B cell (primary cell): ENCODE results near the gene ORC4. TPM values are rescaled to one million over a fixed set of nuclear protein-coding genes. Genes with fewer than 3 reads are reported as not detected.

Experiments
- ATAC-seq: fragments of 200-7000 bp; cut with Tn5 transposase; one replicate; pipeline ENCODE4 v1.10.0; 2021; ENCODE audit warnings: low read depth, mild to moderate bottlenecking, moderate number of reproducible peaks, moderate library complexity
- CTCF ChIA-PET: fragments of 350-600 bp; sonication (Branson Sonifier 250); formaldehyde crosslinking; loops from one replicate; lab custom pipeline; 2021; ENCODE audit warnings: antibody characterized with exemption, inconsistent platforms; lab: Charles Lee
- POLR2A ChIA-PET: fragments of 350-600 bp; sonication (Branson Sonifier 250); formaldehyde crosslinking; loops from one replicate; lab custom pipeline; 2021; ENCODE audit warnings: antibody characterized with exemption; lab: Charles Lee
- DNase-seq: peaks from one replicate; pipeline ENCODE4 v3.0.0; 2013
- H2AFZ ChIP-seq: 2 replicates; pipeline ENCODE4 v1.6.1; 2012; ENCODE audit warnings: mild to moderate bottlenecking, low read depth, low read length; ENCODE audit not compliant: insufficient read depth, poor library complexity, severe bottlenecking
- H3K27ac ChIP-seq, 2 donors: 1 replicate in 1 of 2; 2 replicates in 1 of 2; pipeline ENCODE4 v1.5.1; 2012 to 2013; ENCODE audit warnings: low read length in 2 of 2, mild to moderate bottlenecking in 2 of 2, moderate library complexity in 1 of 2
- H3K27me3 ChIP-seq, 4 experiments: fragments of 200-600 bp in 1 of 4; sonication (generic) in 1 of 4; replicated peaks in 1 of 4; 1 replicate in 2 of 4; 2 replicates in 2 of 4; pipeline versions ENCODE4 v1.6.1 to v1.7.0; 2013 to 2016; ENCODE audit warnings: low read length in 3 of 4, mild to moderate bottlenecking in 2 of 4, mixed read lengths in 1 of 4, moderate library complexity in 1 of 4; ENCODE audit not compliant: insufficient read depth in 4 of 4, control insufficient read depth in 3 of 4; ENCODE audit errors: control extremely low read depth in 1 of 4
- H3K36me3 ChIP-seq, 2 experiments: replicated peaks in 1 of 2; 1 replicate in 1 of 2; 2 replicates in 1 of 2; pipeline versions ENCODE4 v1.6.1 to v1.7.1; 2013; ENCODE audit warnings: low read length in 1 of 2; ENCODE audit not compliant: insufficient read depth in 2 of 2, control insufficient read depth in 1 of 2; ENCODE audit errors: control extremely low read depth in 1 of 2, extremely low read depth in 1 of 2
- H3K4me1 ChIP-seq, 2 donors: fragments of 200-600 bp in 1 of 2; sonication (generic) in 1 of 2; 1 replicate in 1 of 2; 2 replicates in 1 of 2; pipeline versions ENCODE4 v1.5.1 to v1.6.1; 2013 to 2017; ENCODE audit warnings: low read length in 2 of 2; ENCODE audit not compliant: control insufficient read depth in 2 of 2, insufficient read depth in 2 of 2
- H3K4me2 ChIP-seq: replicated peaks from 2 replicates; pipeline ENCODE3; 2012; ENCODE audit warnings: mild to moderate bottlenecking, low read depth, low read length; ENCODE audit not compliant: poor library complexity, severe bottlenecking
- H3K4me3 ChIP-seq, 5 experiments: fragments of 200-600 bp in 1 of 5; sonication (generic) in 1 of 5; 1 replicate in 3 of 5; 2 replicates in 2 of 5; pipeline versions ENCODE4 v1.5.1 to v1.7.0; 2011 to 2016; ENCODE audit warnings: low read length in 4 of 5, mild to moderate bottlenecking in 4 of 5, low read depth in 2 of 5, control low read depth in 1 of 5, moderate library complexity in 1 of 5; ENCODE audit not compliant: insufficient read depth in 1 of 5; ENCODE audit errors: control extremely low read depth in 1 of 5, extremely low read depth in 1 of 5
- H3K79me2 ChIP-seq: fragments of 200-600 bp; sonication (generic); one replicate; pipeline ENCODE4 v1.6.0; 2016; ENCODE audit warnings: low read length; ENCODE audit not compliant: control insufficient read depth, insufficient read depth
- H3K9ac ChIP-seq: fragments of 200-600 bp; sonication (generic); 2 replicates; pipeline ENCODE4 v1.6.1; 2017; ENCODE audit warnings: mild to moderate bottlenecking, low read length, moderate library complexity
- H3K9me3 ChIP-seq, 3 donors: one replicate each; pipeline versions ENCODE4 v1.6.1 to v1.7.1; 2013; ENCODE audit warnings: low read length in 2 of 3; ENCODE audit not compliant: control insufficient read depth in 2 of 3, insufficient read depth in 1 of 3; ENCODE audit errors: control extremely low read depth in 1 of 3
- H4K20me1 ChIP-seq: 2 replicates; pipeline ENCODE4 v1.6.0; 2012; ENCODE audit warnings: mild to moderate bottlenecking, low read length; ENCODE audit not compliant: insufficient read depth, control insufficient read depth, poor library complexity, severe bottlenecking
- H3K27ac Mint-ChIP-seq: one replicate; pipeline ENCODE4 v1.8.0; 2021; ENCODE audit warnings: mixed read lengths
- H3K27me3 Mint-ChIP-seq: one replicate; pipeline ENCODE4 v1.8.0; 2021; ENCODE audit warnings: mixed read lengths
- H3K4me1 Mint-ChIP-seq: one replicate; pipeline ENCODE4 v1.8.0; 2021; ENCODE audit warnings: mixed read lengths
- H3K4me3 Mint-ChIP-seq: one replicate; pipeline ENCODE4 v1.8.0; 2021; ENCODE audit warnings: mixed read lengths
- H3K9me3 Mint-ChIP-seq: one replicate; pipeline ENCODE4 v1.8.0; 2022; ENCODE audit warnings: mixed read lengths; ENCODE audit not compliant: insufficient read depth
- EZH2 ChIP-seq: IDR thresholded peaks from 2 replicates; pipeline ENCODE4 v1.6.1; 2012; ENCODE audit warnings: borderline replicate concordance, low read depth, mild to moderate bottlenecking, moderate library complexity, low read length; ENCODE audit not compliant: insufficient read depth, poor library complexity, severe bottlenecking
- WGBS: methylation state at CpG from one replicate; pipeline ENCODE4 v1.1.5; 2013; ENCODE audit warnings: missing lambda C conversion rate; ENCODE audit not compliant: insufficient coverage; 5-methylcytosine and 5-hydroxymethylcytosine counted together
- intact Hi-C: fragments of 100-400 bp; cut with micrococcal nuclease; formaldehyde crosslinking; loops from one replicate; pipeline ENCODE4 v1.10.0; 2022
- polyA minus RNA-seq: library from RNA; depleted of rRNA, polyadenylated mRNA; stranded (reverse); fragments of >200 nt; gene quantifications from 2 replicates; pipeline ENCODE4 v1.2.3, GENCODE V29; 2012
- polyA plus RNA-seq: library from polyadenylated mRNA; depleted of rRNA; stranded (reverse); fragments of >200 nt; gene quantifications from 2 replicates; pipeline ENCODE4 v1.2.3, GENCODE V29; 2012
- total RNA-seq, 2 donors: library from RNA; stranded (reverse); fragments of 120-200 nt in 1 of 2; gene quantifications; 1 replicate in 1 of 2; 2 replicates in 1 of 2; pipeline versions ENCODE4 v1.2.3 to v1.2.4, GENCODE V29; 2013 to 2022
- TF ChIP-seq, protein P1 (sequence below): fragments of 200-600 bp; IDR thresholded peaks from one replicate; pipeline ENCODE4 v1.8.0; 2022; ENCODE audit warnings: antibody characterized with exemption, mild to moderate bottlenecking

The ORC4 gene
- total RNA-seq: 44.3 and 48.9 TPM in 2 replicates
- total RNA-seq (2013): 44.2 TPM
- 31.5 and 57.9 TPM in 2 replicates for polyA plus RNA-seq
- polyA minus RNA-seq: 10.4 and 15.1 TPM in 2 replicates

DNA sequence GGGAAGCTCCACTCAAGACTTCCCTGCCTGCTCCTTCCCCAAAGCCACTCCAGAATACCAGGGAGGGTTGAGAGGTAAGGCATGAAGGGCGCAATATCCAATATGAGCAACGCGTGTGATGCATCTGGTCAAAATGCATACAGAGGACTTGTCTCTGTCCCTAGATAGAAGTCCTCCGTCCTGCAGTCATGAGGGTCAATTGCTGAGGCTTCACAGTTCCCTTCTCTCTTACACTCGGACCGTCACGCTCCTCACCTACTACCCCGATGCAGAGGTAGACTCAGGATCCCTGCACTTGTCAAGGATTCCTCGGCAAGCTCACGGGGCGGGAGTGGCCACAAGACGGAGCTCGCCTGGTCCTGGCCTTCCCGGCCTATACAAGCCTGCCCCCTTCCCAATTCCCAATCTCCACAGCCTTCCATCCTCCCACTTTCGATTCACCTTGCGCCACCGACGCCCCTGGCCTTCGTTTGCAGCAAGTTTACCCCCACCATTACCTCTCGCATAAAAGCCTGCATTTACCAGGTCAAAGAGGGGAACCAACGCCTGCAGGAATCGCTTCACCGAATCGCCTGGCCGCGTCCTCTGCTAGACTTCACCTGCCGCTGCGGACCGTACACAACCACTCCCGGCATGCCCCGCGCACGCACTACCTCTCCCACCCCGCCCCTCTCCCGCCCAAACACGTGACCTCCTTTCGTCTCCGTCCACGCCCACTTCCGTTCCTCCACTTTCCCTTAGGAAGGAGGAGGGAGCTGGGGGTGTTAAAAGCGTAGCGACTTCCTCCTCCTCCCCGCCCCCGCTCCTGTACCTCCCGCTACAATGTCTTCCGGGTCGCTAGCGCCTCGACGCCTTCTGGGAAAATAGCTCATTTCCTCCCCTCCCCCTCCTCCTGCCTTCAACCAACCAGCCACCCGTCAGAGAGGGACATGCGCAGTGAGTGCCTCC lies at the start of gene ORC4:
ORC4 (minus strand) TSS at position 627 of the 948 bp plus-strand sequence. CDS start 44,779 bp downstream, outside the sequence.
- no peaks in the 10 kb centered on the region for H3K27me3 ChIP-seq
- H3K4me3 ChIP-seq: peak within 1 kb of the TSS; percentile 79 to 95 (median 80)
- H3K9me3 ChIP-seq: no peaks in the 10 kb centered on the region
- peaks cover 23 to 37% of the 10 kb centered on the region in 2 donors for H3K4me1 ChIP-seq
- Mint-ChIP-seq H3K4me1 (peaks cover 52% of the 10 kb centered on the region), H3K27ac (peak within 1 kb of the TSS; percentile 94), H3K4me3 (peak within 1 kb of the TSS; percentile 99), H3K27me3 (no peaks in the 10 kb centered on the region), H3K9me3 (no peaks in the 10 kb centered on the region)
- ChIA-PET CTCF (interaction anchor here (0.7 to 1.9 kb wide), 5 partner anchors 9 to 489 kb away, joined by 3 to 12 read pairs (median 3); no protein-coding TSS in a partner anchor), POLR2A (interaction anchor here (0.7 to 1.6 kb wide), 5 partner anchors 43 to 1566 kb away, joined by 3 to 21 read pairs (median 4); no protein-coding TSS in a partner anchor)
- H3K27ac ChIP-seq: peak within 1 kb of the TSS; percentile 91 to 92
- H3K79me2 ChIP-seq: peaks cover 95% of the 10 kb centered on the region
- peak; percentile 99 for DNase-seq
- TF ChIP-seq EZH2: no peak
- TF ChIP-seq, protein P1, sequence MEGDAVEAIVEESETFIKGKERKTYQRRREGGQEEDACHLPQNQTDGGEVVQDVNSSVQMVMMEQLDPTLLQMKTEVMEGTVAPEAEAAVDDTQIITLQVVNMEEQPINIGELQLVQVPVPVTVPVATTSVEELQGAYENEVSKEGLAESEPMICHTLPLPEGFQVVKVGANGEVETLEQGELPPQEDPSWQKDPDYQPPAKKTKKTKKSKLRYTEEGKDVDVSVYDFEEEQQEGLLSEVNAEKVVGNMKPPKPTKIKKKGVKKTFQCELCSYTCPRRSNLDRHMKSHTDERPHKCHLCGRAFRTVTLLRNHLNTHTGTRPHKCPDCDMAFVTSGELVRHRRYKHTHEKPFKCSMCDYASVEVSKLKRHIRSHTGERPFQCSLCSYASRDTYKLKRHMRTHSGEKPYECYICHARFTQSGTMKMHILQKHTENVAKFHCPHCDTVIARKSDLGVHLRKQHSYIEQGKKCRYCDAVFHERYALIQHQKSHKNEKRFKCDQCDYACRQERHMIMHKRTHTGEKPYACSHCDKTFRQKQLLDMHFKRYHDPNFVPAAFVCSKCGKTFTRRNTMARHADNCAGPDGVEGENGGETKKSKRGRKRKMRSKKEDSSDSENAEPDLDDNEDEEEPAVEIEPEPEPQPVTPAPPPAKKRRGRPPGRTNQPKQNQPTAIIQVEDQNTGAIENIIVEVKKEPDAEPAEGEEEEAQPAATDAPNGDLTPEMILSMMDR: no peak
- H4K20me1 ChIP-seq: peaks cover 11% of the 10 kb centered on the region
- ATAC-seq: peak; percentile 89
- no peaks in the 10 kb centered on the region for H3K36me3 ChIP-seq
- WGBS: under 1% methylated on average over 33 of the region's 52 CpGs
- peak within 1 kb of the TSS; percentile 91 for H2AFZ ChIP-seq
- peak within 1 kb of the TSS; percentile 95 for H3K4me2 ChIP-seq
- peak within 1 kb of the TSS; percentile 82 for H3K9ac ChIP-seq
- intact Hi-C loops: loop anchor here (1.0 to 10.0 kb wide), 4 partner anchors 175 to 1004 kb away; partner anchors contain the start of genes ACVR2A and KIF5C
